ENCODE data around the gene NDUFAB1.
"Not testable (repeated sequence)": the region's sequence is repeated elsewhere in the genome, so short reads cannot be mapped to it uniquely, and the experiment has no call there.

Gene NDUFAB1

DNA sequence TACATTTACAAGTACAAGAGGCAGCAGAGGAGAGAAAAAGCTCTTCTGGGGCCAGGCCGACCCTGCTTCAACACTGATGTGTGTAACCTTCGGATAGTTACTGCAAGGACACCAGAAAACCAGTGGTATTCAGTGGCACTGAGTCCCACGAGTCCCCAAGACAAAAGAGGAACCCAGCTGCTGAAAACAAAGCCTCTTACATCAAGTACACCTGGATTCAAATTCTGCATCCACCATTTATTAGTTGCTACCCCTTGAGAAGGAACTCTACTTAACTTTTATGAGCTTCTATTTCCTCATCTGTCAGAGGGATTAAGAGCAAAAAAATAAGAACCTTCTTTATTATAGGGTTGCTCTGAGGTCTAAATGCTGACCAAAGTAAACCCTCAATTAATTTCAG, 41.6 kb downstream of the NDUFAB1 start:
- no peak for DNase-seq (ENCODE audit: low read depth)

DNA sequence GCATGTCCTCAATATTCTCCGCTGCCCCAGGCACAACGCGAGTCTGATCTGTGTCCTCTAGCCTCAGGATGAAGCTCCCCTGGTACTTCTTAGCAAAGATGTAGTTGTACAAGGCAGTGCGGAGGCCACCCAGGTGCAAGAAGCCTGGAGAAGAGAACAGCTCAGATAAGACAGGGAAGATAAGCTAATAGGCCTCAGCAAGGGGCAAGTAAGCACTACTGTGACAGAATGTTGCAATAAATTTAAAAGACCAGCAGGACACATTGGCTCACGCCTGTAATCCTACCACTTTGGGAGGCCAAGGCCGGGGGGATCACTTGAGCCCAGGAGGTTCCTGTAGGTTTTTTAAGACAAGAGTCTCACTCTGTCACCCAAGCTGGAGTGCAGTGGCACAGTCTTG, 44.0 kb downstream of the NDUFAB1 start:
- DNase-seq (ENCODE audit: low read depth) = no peak

DNA sequence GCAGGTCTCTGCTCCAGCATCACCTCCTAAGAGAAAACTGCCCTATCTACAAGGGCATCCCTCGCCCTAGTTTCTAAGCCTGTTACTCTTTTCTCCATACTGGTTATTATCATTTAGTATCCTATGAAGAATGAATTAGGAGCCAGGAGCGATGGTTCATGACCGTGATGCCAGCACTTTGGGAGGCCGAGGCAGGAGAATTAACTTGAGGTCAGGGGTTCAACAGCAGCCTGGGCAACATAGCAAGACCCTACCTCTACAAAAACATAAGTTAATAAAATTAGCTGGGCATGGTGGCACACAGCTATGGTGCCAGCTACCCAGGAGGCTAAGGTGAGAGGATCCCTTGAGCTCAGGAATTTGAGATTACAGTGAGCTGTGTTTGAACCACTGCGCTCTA, 46.2 kb downstream of the NDUFAB1 start:
- no peak for DNase-seq (ENCODE audit: low read depth)

DNA sequence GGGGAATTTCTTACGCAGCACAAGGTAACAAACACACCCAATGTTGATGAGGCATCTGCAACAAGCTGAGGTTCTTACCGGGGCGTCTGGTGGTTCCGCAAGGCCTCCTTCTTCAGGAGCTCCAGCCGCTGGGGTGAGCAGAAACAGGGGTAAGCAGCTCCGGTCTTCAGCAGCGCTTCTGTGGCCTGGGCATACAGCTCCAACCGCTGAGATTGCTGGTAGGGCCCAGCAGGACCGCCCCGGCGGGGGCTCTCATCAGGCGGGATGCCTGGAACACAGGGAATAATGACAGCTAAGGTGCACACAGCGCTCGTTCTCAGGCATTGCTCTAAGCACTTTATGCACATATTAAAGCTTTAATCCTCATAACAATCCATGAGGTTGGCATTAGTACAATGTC, 51.7 kb downstream of the NDUFAB1 start:
- no peak for DNase-seq (ENCODE audit: low read depth)

DNA sequence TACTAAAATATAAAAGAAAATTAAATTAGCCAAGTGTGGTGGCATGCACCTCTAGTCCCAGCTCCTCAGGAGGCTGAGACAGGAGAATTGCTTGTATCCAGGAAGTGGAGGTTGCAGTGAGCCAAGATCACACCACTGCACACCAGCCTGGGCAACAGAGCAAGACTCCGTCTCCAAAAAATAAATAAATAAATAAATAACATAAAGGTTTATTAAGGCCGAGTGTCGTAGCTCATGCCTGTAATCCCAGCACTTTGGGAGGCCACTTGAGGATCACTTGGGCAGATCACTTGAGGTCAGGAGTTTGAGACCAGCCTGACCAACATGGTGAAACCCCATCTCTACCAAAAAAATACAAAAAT, 55.3 kb downstream of the NDUFAB1 start:
- not testable (repeated sequence) for DNase-seq (ENCODE audit: low read depth)

DNA sequence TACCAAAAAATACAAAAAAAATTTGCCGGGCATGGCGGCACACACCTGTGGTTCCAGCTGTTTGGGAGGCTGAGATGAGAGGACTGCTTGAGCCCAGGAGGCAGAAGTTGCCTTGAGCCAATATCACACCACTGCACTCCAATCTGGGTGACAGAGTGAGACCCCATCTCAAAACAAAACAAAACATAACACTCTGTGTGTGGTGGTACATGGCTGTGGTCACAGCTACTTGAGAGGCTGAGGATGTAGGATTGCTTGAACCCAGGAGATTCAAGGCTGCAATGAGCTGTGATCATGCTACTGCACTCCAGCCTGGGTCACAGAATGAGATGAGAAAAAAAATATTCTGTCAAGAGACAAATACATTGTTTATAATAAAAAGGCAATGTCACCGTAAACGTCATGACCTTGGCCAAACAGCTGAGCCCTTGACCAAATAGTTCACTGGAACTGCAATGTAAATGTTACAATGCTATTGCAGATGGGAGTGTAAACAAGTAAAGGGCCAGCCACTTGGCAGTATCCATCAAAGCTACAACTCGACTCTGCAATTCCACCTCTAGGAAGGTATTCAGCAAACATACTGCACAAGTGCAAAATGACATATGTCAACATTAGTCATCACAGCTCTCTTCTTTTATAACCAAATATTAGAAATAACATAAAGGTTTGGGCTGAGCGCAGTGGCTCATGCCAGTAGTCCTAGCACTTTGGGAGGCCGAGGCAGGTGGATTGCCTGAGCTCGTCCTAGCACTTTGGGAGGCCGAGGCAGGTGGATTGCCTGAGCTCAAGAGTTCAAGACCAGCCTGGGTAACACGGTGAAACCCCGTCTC, 55.9 kb downstream of the NDUFAB1 start:
- no peak for DNase-seq (ENCODE audit: low read depth)

DNA sequence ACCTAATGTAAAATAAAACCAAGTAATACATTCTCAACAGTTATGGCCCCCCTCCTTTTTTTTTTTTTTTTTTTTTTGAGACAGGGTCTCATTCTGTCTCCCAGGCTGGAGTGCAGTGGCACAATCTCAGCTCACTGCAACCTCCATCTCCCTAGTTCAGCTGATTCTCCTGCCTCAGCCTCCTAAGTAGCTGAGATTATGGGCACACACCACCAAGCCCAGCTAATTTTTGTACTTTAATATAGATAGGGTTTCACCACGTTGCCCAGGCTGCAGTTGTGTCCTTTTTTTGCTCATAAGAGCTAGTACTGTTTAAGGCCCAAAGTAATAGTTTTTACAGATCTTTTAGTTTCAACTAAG, 57.2 kb downstream of the NDUFAB1 start:
- DNase-seq (ENCODE audit: low read depth) = no peak

DNA sequence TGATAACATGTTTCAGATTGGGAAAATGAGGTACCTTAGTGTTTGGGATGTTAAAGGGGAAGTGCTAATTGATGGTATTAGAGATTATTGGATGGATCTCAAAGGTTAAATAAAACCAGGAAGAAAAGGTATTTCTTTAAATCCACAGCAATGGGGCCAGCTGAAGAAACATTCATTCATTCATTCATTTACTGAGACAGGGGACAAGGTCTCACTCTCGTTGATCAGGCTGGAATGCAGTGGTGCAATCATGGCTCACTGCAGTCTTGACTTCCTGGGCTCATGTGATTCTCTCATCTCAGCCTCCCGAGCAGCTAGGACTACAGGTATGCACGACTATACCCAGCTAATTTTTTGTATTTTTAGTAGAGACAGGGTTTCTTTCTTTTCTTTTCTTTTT, 58.7 kb downstream of the NDUFAB1 start:
- no peak for DNase-seq (ENCODE audit: low read depth)

DNA sequence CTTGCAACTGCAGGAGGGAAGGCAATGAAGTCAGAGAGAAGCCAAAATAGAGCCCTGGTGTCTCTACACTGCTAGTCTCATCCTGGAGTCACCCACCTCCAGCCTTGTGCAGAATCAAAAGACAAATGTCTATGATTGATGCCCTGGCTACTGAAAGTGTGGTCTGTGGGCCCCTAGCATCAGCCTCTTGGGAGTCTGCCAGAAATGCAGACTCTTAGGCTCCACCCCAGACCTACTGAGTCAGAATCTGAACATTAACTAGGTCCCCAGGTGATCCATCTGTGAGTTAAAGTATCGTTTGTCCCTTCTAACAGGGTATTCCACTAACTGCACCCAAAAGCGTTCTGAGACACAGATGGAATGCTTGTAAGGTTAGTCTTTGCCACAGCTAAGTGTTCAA, 60.2 kb downstream of the NDUFAB1 start:
- DNase-seq (ENCODE audit: low read depth) = no peak

DNA sequence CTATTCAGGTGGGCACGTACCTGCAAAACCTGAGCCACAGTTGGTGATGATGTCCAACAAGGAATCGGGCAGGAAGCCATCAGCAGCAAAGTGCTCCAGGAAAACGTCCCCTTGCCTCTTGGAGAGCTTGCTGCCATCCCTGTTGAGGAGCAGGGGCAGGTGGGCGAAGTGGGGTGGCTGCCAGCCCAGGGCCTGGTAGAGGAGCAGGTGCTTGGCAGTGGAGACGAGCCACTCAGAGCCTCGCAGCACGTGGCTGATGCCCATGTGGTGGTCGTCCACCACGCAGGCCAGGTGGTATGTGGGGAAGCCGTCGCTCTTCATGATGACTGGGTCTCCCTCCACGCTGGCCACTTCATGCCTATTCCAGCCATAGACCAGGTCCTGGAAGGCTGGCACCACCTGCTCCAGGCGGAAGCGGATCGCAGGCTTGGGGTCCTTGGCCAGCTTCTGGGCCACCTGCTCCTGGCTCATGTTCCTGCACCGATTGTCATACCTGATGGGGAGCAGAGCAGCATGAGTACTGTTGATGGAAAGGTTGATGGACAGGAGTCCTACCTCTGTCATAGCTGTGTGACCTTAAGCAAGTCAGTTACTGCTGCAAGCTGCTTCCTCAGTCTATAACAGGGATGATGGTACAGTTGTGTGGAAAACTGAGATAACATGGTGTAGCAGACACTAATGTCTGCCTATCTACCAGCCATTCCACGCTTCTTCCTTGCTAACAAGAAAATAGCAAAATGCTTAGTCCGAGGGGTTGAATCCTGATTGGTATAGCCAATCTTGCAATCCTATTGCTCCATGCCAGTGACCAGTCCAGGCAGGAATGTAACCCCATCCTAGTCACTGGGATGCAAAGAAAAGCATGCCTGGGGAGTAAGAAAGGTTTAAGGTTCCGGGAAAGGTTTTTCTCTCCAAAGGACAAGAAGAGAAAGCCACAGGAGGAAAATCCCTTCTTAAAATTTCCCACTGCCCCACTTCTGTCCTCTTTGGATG, 61.0 kb downstream of the NDUFAB1 start:
- no peak for DNase-seq (ENCODE audit: low read depth)

DNA sequence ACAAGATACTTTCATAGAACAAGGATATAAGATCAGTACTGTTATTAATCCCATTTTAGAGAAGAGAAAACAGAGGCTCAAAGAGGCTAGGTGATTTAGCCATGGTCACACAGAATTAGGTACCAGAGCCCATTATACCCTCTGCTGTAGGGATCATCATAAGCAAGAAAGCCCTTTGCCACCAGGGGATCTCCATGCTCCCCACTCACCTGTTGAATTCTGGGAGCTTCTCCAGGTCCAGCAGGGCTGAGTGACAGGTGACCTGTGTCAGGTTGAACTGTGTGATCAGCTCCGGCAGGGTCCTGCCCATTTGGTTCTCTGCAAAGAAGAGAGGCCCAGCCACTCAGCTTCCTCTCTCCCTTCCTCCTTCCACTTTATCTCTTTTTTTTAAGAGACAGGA, 63.7 kb downstream of the NDUFAB1 start:
- no peak for DNase-seq (ENCODE audit: low read depth)
